ENCODE data around the gene KBTBD3.

GRCh38 chr11:106030609-106031008 lies 46.5 kb downstream of the KBTBD3 start:
- TF ChIP-seq CTCF (IDR thresholded peaks at IDR 0.05) (no peak), POLR2A (IDR thresholded peaks at IDR 0.05; ENCODE audit: low read length) (no peak), EP300 (IDR thresholded peaks at IDR 0.05) (no peak), RARB (CRISPR knock-in tag; IDR thresholded peaks at IDR 0.05) (no peak), RFX5 (IDR thresholded peaks at IDR 0.05) (no peak), MAX (IDR thresholded peaks at IDR 0.05) (no peak)

Measured in A549 (cell line).